Measurements from ENCODE around the gene GMCL2. TPM values are rescaled to one million over a fixed set of nuclear protein-coding genes. Genes with fewer than 3 reads are reported as not detected.

GMCL2 gene
- total RNA-seq, 2 donors from 2014 or later: not detected

DNA sequence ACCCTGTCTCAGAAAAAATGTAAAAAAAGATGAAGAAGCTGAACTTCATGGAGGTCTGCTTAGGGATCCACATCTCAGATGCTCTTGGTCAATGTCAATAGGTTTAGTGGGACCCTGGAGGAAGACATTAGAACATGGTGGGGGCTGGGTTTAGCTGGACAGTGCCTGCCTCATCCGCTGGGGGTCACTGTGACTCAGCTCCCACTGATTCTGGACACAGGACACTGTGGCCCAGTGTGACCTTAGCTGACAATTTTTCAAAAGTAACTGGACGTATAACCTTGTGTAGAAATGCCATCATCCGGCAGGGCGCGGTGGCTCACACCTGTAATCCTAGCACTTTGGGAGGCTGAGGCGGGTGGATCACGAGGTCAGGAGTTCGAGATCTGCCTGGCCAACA lies 9.8 kb upstream of the GMCL2 start:
- Mint-ChIP-seq H3K27ac (no peak overlapping the region), H3K4me1 (ENCODE audit: low read depth in 2 of 2) (peaks cover 31 to 38% of the 10 kb centered on the region in 2 donors), H3K36me3 (no peaks in the 10 kb centered on the region), H3K4me3 (no peak overlapping the region), H3K27me3 (no peaks in the 10 kb centered on the region), H3K9me3 (no peaks in the 10 kb centered on the region)
- no peak for ATAC-seq
- DNase-seq (ENCODE audit: low spot score): no peak

DNA sequence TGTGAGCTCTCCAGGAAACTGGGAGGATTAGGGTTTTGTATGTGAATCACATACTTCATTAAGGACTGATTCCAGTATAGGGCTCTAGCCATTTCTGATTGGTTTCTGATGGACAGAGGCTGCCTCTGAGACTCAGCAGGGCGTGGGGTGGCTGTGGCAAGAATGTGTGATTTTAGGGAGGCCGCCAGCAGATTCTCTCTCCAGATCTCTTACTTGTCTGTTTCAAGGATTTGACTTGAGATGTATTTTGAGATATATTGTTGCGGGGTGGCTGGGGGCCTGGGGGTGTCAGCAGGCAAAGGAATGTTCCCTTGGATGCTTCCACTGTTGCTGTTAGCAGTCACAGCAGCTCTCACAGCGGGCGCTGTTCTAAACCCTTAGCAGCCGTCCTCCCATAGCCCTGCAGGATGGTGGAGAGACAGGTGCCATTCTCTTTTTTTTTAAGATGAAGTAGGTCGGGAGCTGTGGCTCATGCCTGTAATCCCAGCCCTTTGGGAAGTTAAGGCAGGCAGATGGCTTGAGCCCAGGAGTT lies 9.2 kb upstream of the GMCL2 start:
- no peak for DNase-seq (ENCODE audit: low spot score)
- Mint-ChIP-seq H3K27ac (peak overlapping the region in 1 of 2 donors; percentile 33), H3K36me3 (no peaks in the 10 kb centered on the region), H3K27me3 (no peaks in the 10 kb centered on the region), H3K4me1 (ENCODE audit: low read depth in 2 of 2) (peaks cover 31 to 39% of the 10 kb centered on the region in 2 donors), H3K9me3 (no peaks in the 10 kb centered on the region), H3K4me3 (no peak overlapping the region)
- no peak for ATAC-seq

DNA sequence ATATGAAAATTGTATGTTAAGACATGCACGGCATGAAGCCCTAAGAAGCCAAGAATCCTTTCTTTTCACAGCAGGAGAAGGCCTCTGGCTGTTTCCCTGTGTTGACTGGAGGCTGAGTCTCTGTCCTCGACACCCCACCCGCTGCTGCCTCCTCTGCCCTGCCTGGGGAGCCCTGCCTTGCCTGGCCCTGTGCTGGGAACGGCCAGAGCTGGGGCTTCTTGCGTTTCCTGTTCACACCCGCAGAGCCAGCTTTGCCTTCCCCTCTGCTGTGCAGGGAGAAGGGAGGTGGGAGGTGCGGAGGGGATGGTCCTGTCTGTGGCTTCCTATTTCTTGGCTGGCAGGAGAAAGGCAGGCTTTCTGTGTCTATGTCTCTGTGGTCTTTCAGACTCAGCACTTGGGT lies 6.9 kb upstream of the GMCL2 start:
- H3K36me3 Mint-ChIP-seq: no peaks in the 10 kb centered on the region
- DNase-seq (ENCODE audit: low spot score) (peak; percentile 72), ATAC-seq (peak; percentile 81 to 91)
- peaks cover 31 to 39% of the 10 kb centered on the region in 2 donors for H3K4me1 Mint-ChIP-seq (ENCODE audit: low read depth in 2 of 2)
- H3K4me3 Mint-ChIP-seq: peak overlapping the region; percentile 55
- H3K27me3 Mint-ChIP-seq: no peaks in the 10 kb centered on the region
- H3K27ac Mint-ChIP-seq: peak overlapping the region in 1 of 2 donors; percentile 88
- H3K9me3 Mint-ChIP-seq: no peaks in the 10 kb centered on the region

DNA sequence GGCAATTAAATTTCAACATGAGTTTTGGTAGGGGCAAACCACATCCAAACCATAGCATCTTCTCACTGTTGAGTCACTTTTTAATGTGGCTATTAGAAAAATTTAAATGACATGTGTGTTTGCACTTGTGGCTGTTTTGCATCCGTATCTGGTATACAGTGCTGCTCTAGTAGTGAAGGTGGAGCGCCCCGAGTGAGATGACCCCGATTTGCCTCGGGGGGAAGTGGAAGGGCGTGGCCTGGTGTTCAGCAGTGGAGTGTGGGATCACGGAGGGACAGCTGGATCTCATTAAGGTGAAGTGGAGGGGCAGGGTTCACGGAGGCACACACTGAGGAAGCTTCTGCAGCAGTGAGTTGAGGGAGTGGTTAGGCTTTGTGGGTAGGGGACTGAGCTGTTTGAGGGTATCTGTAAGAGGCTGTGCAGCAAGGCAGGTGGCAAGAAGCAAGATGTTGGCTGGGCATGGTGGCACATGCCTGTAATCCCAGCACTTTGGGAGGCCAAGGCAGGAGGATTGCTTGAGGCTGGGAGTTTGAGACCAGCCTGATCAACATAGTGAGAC lies 6.2 kb upstream of the GMCL2 start:
- Mint-ChIP-seq H3K4me1 (ENCODE audit: low read depth in 2 of 2) (peaks cover 31 to 39% of the 10 kb centered on the region in 2 donors), H3K36me3 (no peaks in the 10 kb centered on the region), H3K4me3 (peak overlapping the region; percentile 75), H3K27me3 (no peaks in the 10 kb centered on the region), H3K9me3 (no peaks in the 10 kb centered on the region), H3K27ac (peak overlapping the region; percentile 13 to 88)
- ATAC-seq (peak; percentile 2 to 47), DNase-seq (ENCODE audit: low spot score) (no peak)

DNA sequence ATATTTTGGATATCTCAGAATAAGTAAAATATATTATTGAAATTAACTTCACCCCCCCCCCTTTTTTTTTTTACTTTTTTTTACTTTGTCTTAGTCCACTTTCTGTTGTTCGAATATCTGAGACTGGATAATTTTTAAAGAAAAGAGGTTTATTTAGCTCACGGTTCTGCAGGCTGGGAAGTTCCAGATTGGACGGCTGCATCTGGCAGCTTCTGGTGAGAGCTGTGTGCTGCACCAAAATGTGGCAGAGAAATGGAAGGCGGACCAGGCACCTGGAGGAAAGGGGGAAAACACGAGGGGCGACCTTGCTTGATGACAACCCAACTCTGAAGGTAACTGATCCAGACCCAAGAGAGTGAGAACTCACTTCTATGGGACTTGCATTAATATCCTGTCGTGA lies 5.6 kb upstream of the GMCL2 start:
- Mint-ChIP-seq H3K36me3 (no peaks in the 10 kb centered on the region), H3K4me1 (ENCODE audit: low read depth in 2 of 2) (peaks cover 31 to 39% of the 10 kb centered on the region in 2 donors), H3K27ac (peak overlapping the region; percentile 13 to 88), H3K4me3 (peak overlapping the region; percentile 75), H3K27me3 (no peaks in the 10 kb centered on the region), H3K9me3 (no peaks in the 10 kb centered on the region)
- DNase-seq (ENCODE audit: low spot score) (no peak), ATAC-seq (no peak)

DNA sequence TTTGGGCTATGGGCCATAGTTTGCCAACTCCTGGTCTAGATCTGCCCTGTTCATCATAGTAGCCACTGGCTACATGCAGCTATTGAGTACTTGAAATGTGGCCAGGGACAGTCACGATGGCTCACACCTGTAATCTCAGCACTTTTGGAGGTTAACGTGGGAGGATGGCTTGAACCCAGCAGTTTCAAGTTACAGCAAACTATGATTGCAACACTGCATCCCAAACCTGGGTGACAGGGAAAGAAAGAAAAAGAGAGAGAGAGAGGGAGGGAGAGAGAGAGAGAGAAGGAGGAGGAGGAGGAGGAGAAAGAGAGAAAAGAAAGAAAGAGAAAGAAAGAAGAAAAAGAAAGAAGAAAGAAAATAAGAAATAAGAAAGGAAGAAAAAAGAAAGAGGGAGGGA lies 5.1 kb upstream of the GMCL2 start:
- no peak overlapping the region for H3K27ac Mint-ChIP-seq
- peaks cover 31 to 39% of the 10 kb centered on the region in 2 donors for H3K4me1 Mint-ChIP-seq (ENCODE audit: low read depth in 2 of 2)
- H3K9me3 Mint-ChIP-seq: no peaks in the 10 kb centered on the region
- peak overlapping the region; percentile 43 for H3K4me3 Mint-ChIP-seq
- no peak for DNase-seq (ENCODE audit: low spot score)
- H3K27me3 Mint-ChIP-seq: no peaks in the 10 kb centered on the region
- ATAC-seq: no peak
- H3K36me3 Mint-ChIP-seq: no peaks in the 10 kb centered on the region

DNA sequence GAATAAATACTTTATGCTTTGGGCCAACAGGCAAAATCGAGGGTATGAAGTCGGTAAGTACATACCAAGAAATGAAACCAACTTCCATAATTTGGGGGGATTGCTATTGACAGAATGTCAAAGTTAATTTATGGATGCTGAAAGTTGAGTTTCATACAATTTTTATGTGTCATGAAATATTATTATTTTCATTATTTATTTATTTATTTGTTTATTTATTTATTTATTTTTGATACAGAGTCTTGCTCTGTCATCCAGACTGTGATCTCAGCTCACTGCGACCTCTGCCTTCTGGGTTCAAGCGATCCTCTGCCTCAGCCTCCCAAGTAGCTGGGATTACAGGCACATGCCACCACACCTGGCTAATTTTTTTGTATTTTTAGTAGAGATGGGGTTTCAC lies 4.5 kb upstream of the GMCL2 start:
- H3K27ac Mint-ChIP-seq: no peak overlapping the region
- no peak for ATAC-seq
- no peaks in the 10 kb centered on the region for H3K36me3 Mint-ChIP-seq
- H3K9me3 Mint-ChIP-seq: no peaks in the 10 kb centered on the region
- peaks cover 31 to 37% of the 10 kb centered on the region in 2 donors for H3K4me1 Mint-ChIP-seq (ENCODE audit: low read depth in 2 of 2)
- no peak overlapping the region for H3K4me3 Mint-ChIP-seq
- H3K27me3 Mint-ChIP-seq: no peaks in the 10 kb centered on the region
- DNase-seq (ENCODE audit: low spot score): no peak

DNA sequence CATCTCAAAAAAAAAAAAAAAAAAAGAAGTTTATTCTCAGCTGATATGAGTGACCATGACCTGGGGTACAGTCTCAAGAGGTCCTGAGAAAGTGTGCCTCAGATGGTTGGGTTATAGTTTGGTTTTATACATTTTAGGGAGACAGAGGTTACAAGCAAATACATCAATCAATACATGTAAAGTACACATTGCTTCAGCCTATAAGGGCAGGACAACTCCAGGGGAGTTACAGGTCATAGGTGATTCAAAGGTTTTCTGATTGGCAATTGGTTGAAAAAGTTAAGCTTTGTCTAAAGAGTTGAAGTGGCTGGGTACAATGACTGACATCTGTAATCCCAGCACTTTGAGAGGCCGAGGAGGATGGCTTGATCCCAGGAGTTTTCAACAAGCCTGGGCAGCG lies 2.3 kb upstream of the GMCL2 start:
- Mint-ChIP-seq H3K27ac (no peak overlapping the region), H3K9me3 (no peaks in the 10 kb centered on the region), H3K4me1 (ENCODE audit: low read depth in 2 of 2) (peaks cover 19 to 25% of the 10 kb centered on the region in 2 donors), H3K36me3 (no peaks in the 10 kb centered on the region), H3K27me3 (no peaks in the 10 kb centered on the region), H3K4me3 (no peak overlapping the region)
- no peak for DNase-seq (ENCODE audit: low spot score)
- ATAC-seq: no peak

DNA sequence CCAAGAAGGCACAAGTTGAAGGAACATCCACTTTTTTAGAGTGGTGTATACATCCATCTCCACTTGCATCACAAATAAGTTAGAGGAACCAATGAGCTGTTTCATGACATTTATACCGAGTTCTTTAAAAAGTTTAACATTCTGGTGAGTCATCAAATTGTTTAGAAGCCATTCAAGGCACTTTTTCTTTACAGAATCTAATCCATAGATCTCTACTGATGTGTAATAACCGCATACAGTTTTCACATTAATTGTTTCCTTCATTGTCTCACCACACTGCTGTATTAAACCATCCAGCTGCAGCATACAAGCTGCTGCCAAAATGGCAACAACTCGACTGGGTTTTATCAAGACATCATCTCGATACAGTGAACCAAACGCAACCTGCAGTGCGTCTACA lies 744 bp downstream of the GMCL2 start:
- H3K27me3 Mint-ChIP-seq: peaks cover 0 to 2% of the 10 kb centered on the region in 2 donors
- no peaks in the 10 kb centered on the region for H3K36me3 Mint-ChIP-seq
- no peak overlapping the region for H3K4me3 Mint-ChIP-seq
- peaks cover 0 to 6% of the 10 kb centered on the region in 2 donors for H3K4me1 Mint-ChIP-seq (ENCODE audit: low read depth in 2 of 2)
- DNase-seq (ENCODE audit: low spot score) (no peak), ATAC-seq (no peak)
- H3K27ac Mint-ChIP-seq: no peak overlapping the region
- no peaks in the 10 kb centered on the region for H3K9me3 Mint-ChIP-seq

DNA sequence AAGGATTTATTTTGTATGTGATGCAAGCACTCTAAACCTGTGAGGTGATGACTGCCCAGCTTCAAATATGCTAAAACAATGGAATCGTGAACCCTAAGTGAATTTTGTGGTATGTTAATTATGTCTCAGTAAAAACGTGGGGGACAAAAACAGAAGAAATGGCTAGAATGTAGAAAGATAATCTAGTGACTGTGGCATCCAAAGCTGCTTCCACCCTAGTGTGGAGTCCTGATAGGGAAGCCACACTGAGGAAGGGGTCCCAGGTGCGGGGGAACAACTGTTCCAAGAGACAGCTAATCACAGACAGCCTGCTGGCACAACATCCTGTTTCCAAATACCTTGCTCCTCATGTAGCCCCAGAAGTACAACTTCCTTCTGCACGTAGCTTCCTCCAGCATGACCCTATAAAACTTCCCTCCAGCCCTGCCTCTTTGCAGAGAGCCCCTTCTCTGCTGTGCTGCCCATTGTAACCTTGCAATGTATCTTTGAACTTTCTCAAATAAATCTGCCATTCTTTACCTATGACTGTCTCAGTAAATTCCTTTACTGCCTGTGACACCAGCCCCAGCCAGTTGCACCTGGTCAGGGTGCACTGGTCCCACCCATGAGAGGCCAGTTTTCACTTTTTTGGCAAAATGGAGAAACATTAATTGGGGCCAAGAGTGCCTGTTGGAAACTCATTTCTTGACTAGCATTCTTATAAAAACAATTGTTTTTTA lies 4.9 kb downstream of the GMCL2 start:
- no peak for DNase-seq (ENCODE audit: low spot score)
- no peaks in the 10 kb centered on the region for H3K9me3 Mint-ChIP-seq
- no peak for ATAC-seq
- no peaks in the 10 kb centered on the region for H3K36me3 Mint-ChIP-seq
- peaks cover 0 to 6% of the 10 kb centered on the region in 2 donors for H3K4me1 Mint-ChIP-seq (ENCODE audit: low read depth in 2 of 2)
- no peak overlapping the region for H3K4me3 Mint-ChIP-seq
- H3K27me3 Mint-ChIP-seq: peaks cover 8 to 15% of the 10 kb centered on the region in 2 donors
- H3K27ac Mint-ChIP-seq: no peak overlapping the region

DNA sequence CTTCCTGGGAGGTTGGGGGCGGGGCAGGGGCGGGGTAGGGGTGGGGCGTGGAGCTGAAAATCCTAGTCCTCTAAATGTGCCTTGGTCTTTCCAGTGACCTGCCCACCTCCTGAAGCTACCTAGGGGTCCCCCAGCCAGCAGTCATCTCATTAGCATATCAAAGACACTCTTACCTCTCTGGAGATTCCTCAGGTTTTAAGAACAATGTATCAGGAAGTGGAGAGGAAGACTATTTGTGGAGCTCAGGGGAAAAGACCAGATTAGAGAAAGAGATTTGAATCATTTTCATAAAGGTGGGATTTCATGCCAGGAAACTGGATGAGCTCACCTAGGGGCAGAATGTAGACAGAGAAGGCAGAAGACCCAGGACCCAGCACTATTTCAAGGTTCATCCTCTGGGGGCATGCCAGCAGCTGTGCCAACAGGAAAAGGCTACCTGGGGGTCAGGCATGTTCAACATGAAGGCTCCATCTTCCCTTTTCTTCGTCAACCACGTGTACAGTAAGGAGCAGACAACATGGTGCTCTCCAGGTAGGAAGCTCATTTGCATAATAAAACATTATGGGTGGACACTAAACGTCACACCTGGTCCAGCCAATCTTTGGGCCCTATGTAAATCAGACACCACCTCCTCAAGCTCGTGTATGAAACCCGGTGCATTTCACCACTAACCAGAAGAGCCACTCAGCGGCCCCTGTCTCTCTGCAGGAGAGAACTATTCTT lies 6.9 kb downstream of the GMCL2 start:
- H3K36me3 Mint-ChIP-seq: no peaks in the 10 kb centered on the region
- no peak for ATAC-seq
- H3K27ac Mint-ChIP-seq: no peak overlapping the region
- no peaks in the 10 kb centered on the region for H3K9me3 Mint-ChIP-seq
- no peak for DNase-seq (ENCODE audit: low spot score)
- H3K4me3 Mint-ChIP-seq: no peak overlapping the region
- peaks cover 0 to 6% of the 10 kb centered on the region in 2 donors for H3K4me1 Mint-ChIP-seq (ENCODE audit: low read depth in 2 of 2)
- peaks cover 10 to 15% of the 10 kb centered on the region in 2 donors for H3K27me3 Mint-ChIP-seq

DNA sequence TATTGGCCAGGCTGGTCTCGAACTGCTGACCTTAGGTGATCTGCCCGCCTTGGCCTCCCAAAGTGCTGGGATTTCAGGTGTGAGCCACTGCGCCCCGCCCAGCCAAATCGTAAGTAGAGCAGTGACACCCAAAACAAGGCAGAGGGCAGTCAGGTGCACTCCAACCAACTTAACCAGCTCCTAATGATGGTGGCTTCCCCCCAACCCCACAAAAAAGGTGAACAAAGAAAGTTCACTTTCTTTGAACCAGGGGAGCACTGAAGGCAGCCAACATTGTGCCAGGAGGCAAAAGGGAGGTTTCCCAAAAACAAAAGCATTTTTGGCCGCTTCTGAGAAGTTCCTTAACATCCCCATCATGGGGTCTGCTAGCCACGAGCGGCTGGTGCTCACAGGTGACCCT lies 9.6 kb downstream of the GMCL2 start:
- Mint-ChIP-seq H3K4me3 (no peak overlapping the region), H3K27ac (no peak overlapping the region), H3K4me1 (ENCODE audit: low read depth in 2 of 2) (peaks cover 0 to 5% of the 10 kb centered on the region in 2 donors), H3K27me3 (peaks cover 10 to 15% of the 10 kb centered on the region in 2 donors), H3K9me3 (no peaks in the 10 kb centered on the region), H3K36me3 (no peaks in the 10 kb centered on the region)
- no peak for DNase-seq (ENCODE audit: low spot score)
- no peak for ATAC-seq

DNA sequence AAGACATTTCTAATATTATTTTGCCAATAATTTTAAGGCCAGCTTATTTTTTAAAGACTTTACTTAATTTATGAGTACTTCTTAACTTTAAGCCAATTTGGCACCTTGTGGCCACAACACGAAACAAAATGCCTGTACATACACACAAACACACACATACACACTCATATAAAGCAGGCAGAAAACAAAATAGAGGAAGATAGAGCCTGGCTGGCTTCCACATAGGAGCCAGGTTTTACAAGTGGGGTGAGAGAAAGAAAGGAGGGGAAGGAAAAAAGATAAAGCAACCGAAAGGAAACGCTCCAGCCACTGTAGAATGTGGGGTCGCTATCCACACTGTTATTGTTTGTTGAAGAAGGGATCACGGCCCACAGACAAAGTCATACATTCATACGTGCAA lies 10.4 kb downstream of the GMCL2 start:
- H3K4me3 Mint-ChIP-seq: no peak overlapping the region
- no peaks in the 10 kb centered on the region for H3K4me1 Mint-ChIP-seq (ENCODE audit: low read depth in 2 of 2)
- no peak overlapping the region for H3K27ac Mint-ChIP-seq
- no peak for DNase-seq (ENCODE audit: low spot score)
- H3K36me3 Mint-ChIP-seq: no peaks in the 10 kb centered on the region
- no peak for ATAC-seq
- H3K9me3 Mint-ChIP-seq: no peaks in the 10 kb centered on the region
- peaks cover 8 to 15% of the 10 kb centered on the region in 2 donors for H3K27me3 Mint-ChIP-seq

DNA sequence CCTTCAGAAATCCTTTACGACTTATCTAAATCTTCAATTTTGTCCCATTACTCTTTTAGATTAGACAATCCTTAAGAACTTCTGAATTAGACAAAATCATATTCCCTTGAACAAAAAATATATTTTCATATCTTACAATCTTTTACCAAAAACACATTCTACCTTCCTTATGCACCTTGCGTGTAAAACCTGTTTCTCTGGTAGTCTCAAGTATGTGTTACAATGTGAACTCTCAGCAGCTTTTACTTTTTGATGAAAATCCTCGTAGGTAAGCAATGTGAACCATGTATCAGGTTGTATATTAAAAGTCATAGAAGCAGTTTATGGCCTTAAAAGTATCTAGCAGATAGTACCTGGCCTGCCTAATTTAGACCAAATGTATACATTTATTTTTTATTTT lies 12.7 kb downstream of the GMCL2 start:
- DNase-seq (ENCODE audit: low spot score) (no peak), ATAC-seq (no peak)
- no peaks in the 10 kb centered on the region for H3K36me3 Mint-ChIP-seq
- no peak overlapping the region for H3K4me3 Mint-ChIP-seq
- peaks cover 6 to 10% of the 10 kb centered on the region in 2 donors for H3K27me3 Mint-ChIP-seq
- H3K9me3 Mint-ChIP-seq: no peaks in the 10 kb centered on the region
- H3K27ac Mint-ChIP-seq: no peak overlapping the region
- no peaks in the 10 kb centered on the region for H3K4me1 Mint-ChIP-seq (ENCODE audit: low read depth in 2 of 2)
